GM19351 (cell line): ENCODE measurements around the gene ARL4A.

ENCODE experiments used
- ATAC-seq: cut with Tn5 transposase; IDR thresholded peaks from one replicate; pipeline ENCODE4 v1.9.1; 2021; ENCODE audit warnings: mild to moderate bottlenecking, moderate library complexity; ENCODE audit not compliant: unreplicated experiment

The ARL4A gene

DNA sequence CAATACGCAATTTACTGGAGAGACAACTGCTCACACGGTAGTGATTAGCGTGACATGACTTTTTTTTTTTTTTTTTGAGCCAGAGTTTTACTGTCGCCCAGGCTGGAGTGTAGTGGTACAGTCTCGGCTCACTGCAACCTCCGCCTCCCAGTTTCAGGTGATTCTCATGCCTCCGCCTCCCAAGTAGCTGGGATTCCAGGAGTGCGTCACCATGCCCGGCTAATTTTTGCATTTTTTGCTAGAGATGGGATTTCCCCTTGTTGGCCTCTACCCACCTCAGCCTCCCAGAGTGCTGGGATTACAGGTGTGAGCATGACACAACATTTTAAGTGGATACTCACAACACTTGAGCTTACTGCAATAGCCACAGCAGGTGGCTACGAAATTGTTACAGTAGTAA, 11.9 kb downstream of the ARL4A start:
- no peak for ATAC-seq

DNA sequence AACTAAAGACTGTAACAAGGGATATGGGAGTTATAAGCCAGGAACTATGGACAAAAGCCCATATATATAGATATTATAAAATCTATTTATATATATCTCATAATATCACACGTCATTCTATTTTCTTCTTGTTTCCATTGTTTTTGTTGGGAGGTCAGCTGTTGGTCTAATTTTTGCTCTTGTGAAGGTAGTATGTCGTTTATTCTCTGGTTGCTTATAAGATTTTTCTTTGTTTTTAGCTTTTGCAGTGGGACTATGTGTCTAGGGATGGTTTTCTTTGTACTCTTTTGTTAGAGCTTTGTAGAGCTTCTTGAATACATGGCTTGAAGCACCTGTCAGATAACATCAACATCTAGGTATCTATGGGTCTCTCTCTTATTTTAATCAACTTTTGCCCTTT, 14.0 kb downstream of the ARL4A start:
- ATAC-seq = no peak

DNA sequence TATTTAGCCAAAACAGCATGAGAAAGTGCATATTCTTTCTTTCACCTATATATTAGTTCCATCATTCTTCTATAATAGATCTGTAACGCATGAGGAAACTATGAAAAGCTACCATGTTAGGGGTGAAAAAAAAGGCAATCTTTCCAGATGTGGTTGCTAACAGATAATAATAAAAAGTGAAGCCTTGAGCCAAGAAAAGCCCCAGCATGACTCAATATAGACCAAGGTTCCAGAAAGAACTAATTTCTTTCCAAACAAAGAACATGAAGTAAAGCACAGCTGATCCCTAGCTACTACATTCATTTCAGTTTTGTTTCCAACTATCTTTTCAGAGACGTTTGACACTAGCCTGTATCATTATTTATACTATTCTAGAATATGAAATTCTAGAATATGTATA, 16.4 kb downstream of the ARL4A start:
- ATAC-seq = no peak

DNA sequence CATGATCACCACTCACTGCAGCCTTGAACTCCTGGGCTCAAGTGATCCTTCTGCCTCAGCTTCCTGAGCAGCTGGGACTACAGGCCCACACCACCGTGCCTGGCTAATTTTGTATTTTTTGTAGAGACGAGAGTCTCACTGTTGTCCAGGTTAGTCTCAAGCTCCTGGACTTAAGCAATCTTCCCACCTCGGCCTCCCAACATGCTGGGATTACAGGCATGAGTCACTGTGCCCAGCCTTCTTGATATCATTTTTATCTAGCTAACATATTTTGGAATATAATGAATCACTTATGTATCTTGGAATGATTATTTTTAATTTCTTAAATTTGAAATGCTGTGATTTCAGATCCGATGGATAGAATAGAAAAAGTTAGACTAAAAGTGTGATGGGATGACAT, 18.4 kb downstream of the ARL4A start:
- no peak for ATAC-seq

DNA sequence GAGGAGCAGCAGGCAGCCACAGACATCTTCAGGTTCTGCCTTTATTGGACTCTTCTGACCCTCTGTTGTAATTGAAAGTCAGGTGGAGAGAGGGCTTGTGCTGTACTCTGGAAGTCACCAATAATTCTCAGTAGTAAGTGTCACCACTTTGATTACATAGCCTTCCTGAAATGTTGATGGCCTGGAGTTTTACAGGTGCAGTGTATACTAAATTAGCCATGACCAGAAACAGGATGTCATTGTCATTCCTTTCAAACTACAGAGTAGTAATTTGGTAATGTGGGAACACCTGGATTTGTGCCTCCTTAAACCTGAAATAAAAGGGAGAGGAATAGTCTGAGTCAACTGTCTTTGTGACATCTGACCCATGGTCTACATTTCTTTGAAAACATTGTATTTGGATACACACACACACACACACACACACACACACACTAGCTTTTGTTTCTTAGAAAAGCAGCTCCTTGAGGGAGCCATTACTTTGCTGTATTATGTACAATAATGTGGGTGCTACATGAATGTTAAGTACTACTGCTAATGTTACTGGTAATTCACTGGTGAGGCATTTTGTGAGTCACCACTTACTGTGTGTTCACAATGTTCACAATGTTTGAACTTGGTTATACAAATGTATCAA, 19.6 kb downstream of the ARL4A start:
- no peak for ATAC-seq

DNA sequence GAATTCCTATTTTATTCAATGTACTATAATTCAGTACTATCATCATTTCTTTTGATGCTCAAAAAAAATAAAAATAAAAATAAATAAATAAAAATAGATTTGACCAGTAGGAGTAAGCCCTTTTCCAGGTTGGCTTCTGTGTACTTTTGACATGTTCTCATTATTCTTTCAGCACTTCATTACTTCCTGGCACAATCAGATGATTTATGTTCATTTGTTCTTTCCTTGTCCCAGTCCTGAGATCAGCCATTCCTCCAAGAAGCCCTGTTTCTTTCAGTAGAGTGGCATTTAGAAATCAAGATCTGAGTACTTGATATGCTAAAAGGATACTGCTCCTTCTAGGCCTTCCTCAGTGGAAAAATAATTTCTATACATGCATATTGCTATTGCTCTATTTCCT, 20.9 kb downstream of the ARL4A start:
- ATAC-seq = no peak

DNA sequence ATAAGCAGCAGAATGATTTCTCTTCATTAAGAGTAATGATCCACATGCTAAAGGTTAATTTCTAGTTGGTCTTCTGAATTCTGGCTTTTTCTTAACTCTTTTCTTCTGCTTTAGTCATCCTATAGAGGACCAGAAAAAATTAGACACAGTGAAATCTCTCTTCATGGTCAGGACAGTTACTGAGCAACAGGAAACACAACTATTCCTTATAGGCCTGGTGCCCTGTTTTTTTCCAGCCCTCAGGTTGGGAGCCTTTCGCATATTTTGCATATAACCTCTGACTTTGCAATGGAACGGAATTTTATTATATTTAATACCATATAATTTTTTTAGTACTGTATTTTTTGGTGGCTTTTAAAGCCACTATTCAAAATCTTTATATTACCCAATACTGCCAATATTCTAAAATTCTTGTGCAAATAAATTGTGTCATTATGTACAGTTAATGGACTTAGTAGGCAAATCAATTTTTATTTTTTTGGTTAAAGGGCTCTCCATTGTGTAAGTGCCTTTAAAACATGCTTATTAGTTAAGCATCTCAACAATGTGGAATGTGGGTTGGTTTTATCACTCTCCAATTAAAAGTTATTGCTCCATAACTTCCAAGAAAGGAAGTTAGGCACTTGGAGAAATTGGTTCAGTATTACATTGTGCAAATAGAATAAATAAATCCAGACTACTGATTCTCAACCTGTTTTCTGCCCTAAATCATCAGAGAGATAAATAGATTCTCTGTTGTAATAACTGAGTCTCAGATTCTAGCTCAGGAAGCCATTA, 22.5 kb downstream of the ARL4A start:
- ATAC-seq = no peak

DNA sequence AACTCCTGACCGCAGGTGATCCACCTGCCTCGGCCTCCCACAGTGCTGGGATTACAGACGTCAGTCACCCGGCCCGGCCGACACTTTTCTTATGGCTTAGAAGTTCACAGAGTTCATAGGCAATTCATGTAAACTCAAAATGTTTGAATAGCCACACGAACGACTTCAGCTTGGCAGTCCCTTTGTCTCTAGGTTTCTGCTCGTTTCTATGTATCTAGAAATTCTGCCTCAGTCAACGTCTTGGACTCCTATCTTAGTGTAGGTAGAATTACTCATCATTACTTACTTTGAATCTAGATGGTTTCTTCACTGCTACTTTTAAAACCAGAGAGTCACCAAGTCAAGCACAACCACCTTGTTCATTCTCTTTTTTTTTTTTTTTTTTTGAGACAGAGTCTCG, 23.7 kb downstream of the ARL4A start:
- ATAC-seq = no peak

DNA sequence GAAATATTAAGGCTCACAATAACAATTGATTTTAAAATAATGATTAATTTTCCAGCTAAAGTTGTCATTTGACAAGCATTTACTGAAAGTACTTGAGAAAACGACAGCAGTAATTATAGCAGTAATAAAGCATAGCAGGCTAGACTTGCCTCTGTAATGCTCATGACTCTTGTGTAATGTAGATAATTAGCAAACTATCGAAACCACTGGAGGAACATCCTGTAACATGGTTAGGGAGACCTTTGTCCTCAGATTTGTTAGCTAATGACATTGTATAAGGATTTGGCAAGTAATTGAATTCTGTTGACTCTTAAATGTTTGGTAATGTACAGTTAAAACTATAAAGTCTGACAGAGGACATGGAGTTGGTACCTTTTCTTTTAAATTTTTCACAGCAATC, 24.8 kb downstream of the ARL4A start:
- no peak for ATAC-seq

DNA sequence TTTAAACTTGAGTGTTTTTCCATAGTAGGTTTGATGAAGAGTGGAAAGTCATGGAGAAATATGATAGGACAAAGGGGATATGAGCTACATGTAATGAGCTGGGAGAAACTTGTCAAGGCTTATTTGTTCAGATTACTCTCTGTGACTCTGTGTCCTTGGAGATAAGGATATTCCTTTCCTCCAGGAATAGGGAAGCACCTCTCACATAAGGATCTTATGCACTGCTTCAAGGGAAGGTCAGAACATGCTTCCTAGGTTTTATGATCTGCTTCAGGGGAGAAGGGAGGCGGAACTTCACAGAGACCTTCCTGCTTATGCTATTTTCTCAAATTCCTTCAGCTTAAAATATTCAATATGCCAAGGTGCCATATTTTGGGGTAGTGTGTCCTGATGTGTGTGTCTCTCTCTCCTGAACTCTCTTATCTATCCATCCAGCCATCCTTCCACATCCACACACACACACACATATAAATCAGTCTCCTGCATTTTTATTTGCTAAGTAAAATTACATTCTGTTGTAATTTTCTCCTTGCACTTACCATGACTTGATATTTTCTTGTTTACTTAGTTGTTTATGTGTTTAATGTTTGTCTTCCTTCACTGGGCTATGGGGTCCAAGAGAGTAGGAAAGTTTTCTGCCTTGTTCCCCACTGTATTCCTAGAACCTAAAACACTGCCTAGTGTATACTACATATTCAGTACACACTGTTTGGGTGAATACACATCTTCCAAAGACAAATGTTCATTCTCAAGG, 26.4 kb downstream of the ARL4A start:
- ATAC-seq = no peak

DNA sequence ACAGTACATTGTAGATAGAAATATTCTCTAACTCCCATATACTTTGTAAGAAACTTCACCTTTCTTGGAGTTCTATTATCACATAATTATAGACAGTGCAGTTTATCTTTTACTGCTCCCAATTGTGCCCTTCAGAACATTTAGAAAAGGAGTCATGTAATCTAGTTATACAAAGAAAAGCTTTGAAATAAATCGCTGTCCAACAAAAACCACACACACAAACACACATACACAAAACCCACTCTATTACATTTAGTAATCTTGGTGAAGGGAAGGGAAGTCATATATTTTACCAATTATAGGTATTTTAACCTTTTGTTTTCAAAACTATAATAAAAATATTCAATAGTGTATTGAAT, 26.9 kb downstream of the ARL4A start:
- no peak for ATAC-seq

DNA sequence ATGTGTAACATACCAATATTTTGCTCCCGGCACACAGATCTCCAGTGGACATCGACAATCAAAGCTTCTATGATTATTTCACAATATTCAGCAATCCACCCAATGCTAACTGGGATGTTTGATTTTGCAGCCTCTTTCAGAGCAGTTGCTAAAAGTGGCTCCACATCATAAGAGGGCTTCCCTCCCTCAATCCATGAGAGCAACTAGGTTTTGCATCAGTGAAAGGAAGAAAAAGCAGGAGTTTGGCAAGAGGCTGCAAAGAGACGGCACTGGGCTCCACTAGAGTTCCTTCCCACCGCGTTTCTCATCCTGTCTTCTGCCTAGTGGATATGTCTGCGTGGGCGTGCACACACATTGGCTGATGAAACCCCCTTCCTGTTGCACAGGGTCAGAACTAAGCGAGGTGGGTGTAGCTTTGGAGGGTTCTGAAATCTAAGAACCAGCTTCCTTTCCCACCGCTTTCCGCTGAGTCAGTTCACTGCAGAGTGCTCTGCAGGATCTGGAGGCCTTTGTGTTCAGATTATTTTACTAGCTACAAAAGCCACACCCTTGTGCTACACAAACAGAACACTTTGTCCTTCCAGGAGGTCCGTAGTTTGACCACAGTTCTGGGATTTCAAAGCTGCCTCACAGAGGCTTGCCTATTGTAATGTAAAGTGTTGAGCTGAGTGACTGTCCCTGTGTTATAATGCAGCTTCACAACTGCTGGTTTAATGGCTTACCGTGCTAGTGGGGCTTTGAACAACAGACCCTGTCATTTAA, 28.1 kb downstream of the ARL4A start:
- ATAC-seq = no peak

DNA sequence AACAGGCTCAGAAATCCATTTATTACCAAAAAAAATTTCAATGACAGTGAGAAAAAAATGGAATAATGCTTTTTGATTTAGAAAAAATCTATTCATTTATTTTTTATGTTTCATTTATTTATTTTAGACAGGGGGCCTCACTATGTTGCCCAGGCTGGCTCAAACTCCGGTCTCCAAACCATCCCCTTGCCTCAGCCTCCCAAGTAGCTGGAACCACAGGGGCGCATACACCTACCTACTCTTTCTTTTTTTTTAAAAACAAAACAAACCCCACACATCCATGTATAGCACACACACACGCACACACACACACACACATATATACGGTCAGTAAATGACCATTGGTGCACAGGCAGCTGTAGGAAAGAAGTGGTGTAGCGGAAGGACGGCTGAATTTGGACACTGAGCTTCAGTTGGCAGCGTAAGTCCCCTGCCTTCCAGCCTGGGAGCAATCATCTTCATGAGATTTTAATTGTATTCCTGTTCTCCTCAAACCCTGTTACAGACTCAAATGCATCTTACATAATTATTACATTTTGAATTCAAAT, 28.8 kb downstream of the ARL4A start:
- ATAC-seq = no peak

DNA sequence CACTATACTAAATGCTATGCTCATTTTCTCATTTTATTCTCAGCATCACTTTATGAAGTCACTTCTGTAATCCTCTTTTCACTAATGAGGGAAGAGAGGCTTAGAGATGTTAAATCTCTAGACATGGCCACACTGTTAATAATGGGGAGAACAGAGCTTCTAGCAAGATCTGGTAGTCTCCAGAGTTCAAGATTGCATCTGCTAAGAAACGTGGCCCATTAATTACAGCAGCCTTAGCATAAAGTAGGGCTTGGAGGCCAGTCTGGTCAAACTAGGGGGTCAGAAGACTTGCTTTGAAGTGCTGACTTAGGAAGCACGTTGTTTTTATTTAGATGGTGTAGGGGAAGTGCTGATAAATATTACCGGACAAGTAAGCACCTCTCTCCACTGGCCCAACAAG, 29.3 kb downstream of the ARL4A start:
- ATAC-seq = no peak

DNA sequence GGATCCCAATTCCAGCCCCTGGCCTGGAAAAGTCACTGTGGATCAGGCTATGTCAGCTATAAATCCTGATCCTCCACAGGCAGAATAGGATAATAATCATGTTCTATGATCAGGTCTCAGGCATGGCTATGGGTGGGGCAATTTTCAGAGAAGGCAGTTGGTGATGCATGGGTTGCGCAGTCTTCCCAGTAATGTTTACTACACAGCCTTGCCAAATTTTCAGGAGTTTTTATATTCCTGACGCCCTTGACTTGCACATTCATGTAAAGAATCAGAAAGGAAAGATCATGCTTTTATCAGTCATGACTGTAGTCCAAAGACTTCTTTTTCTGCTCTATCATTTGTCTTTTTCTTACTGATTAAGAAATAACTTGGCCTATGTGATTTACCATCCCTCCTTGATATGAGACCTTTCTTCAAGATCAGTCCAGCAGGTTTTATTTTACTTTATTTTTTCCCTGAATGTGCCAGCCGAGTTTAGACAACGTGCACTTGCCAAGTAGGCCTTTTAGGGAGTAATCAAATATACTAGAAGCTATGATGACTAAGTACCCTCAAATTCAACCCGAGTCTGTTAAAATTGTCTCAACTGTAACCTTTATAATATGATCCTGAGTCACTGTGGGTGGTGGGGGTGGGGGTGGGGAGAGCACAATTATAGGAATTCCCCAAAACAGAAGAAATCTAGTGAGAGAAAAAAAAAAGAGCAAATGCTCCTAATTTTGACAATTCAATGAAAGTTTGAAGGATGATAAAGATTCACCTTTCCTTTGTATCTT, 31.9 kb downstream of the ARL4A start:
- ATAC-seq = no peak

DNA sequence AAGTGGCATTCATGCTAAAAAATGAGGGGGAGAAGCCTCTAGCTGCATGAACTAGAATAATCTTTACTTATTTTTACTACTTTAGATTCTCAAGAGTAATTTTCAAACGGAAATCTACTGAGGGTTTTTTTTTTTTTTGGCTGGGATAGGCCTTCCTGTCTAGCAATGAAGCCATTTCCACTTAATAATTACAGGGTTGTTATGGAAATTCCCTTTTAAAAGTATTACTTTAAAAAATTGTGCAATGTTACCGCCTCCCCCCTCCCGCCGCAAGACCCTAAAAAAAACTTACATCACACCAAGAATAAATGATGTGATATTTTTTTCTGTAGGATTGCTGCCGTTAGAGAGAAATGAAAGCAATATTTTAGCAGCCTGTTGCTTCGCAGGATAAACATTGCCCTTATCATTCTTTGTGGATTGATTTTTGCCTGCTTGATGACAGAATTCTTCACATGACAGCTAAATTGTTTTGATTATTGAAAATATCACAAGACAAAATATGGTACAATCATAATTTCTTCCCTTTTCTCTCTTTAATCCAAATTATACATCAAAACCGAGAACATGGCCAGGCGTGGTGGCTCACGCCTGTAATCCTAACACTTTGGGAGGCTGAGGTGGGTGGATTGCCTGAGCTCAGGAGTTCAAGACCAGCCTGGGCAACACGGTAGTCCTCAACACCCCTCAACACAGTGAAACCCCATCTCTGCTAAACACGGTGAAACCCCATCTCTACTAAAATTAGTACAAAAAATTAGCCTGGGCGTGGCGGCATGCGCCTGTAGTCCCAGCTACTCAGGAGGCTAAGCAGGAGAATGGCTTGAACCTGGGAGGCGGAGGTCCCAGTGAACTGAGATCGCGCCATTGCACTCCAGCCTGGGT, 32.8 kb downstream of the ARL4A start:
- ATAC-seq = no peak

DNA sequence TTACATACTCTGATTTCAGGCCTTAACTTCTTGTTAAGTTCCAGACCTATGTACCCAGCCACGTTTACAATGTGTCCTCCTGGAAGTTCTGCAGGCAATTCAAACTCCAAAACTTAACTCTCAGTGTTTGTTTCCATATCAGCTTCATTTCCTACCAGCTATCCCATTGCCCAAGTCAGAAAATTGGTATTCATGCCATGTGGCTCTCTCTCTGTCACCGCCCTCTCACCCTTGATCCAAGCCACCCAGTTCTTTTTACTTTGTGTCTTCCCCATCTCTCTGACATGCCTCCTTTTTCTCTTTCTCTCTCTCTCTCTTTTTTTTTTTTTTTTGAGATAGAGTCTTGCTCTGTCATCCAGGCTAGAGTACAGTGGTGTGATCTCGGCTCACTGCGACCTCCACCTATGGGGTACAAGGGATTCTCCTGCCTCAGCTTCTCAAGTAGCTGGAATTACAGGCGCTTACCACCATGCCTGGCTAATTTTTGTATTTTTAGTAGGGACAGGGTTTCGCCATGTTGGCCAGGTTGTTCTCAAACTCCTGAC, 33.9 kb downstream of the ARL4A start:
- ATAC-seq = no peak

DNA sequence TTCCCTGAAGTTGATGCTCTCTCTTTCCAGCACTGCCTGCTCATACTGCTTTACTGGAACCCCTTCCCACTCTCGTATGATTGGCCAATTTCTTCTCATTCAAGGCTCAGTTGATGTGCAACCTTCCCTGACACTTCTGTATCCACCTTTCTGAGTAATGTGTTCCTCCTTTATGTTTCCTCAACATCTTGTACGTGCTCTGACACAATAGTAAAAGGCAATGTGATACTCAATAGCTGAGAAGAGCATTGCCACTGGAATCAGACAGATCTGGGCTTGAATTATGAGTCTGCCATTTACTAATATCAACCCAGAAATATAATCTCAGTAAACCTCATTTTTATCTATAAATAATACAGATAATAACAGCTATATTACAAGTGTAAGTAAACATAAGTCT, 34.7 kb downstream of the ARL4A start:
- no peak for ATAC-seq
